HuH-7 (cell line): ENCODE measurements around the gene CERS1.

Experiments used
- DNase-seq: peaks from one replicate; pipeline ENCODE4 v3.0.0; 2011; ENCODE audit warnings: low spot score

The CERS1 gene

DNA sequence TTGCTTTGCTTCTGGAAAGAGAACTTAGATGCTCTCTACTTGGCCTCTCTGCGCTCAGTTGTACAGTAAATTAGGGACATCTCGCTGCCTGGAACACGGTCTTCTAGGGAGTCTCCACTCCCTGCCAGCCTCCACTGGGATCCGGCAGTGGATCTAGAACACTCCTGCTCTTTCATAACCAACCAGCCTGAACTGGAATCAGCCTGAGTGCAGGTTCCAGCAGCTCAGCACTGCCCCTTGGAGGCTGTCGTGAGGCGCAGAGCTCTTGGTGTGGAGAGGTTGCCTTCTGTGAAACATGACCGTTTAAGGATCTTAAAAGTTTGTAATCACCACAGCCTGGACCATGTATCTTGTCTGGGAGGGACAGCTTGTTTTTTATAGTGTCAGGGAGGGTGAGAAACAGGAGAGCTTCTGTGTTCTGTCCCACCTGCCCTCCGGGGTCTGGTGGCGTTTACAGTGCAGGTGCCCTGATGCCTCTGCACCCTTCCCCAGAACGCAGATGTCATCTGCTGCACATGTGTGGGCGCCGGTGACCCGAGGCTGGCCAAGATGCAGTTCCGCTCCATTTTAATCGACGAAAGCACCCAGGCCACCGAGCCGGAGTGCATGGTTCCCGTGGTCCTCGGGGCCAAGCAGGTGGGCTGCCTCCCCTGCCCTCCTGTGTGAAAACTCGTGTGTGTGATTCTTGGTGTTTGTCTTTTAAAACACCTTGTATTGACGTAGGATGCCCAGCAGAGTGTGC lies 39.4 kb downstream of the CERS1 start:
- DNase-seq, result peak; percentile 92

GRCh38 chr19:18855647-18856384 lies 40.1 kb downstream of the CERS1 start:
- DNase-seq, result no peak

DNA sequence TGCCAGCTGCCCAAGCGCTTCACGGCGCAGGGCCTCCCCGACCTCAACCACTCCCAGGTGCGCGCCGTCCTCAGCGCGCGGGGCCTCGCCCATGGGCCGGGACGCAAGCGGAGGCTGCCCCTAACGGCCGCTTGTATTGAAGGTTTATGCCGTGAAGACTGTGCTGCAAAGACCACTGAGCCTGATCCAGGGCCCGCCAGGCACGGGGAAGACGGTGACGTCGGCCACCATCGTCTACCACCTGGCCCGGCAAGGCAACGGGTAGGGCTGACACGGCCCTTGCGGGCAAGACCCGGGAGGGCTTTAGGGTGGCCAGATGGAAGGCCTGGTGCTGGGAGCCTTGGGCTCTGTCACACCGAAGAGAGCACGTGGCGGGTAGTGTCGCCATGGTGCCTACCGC lies 41.0 kb downstream of the CERS1 start:
- no peak for DNase-seq

DNA sequence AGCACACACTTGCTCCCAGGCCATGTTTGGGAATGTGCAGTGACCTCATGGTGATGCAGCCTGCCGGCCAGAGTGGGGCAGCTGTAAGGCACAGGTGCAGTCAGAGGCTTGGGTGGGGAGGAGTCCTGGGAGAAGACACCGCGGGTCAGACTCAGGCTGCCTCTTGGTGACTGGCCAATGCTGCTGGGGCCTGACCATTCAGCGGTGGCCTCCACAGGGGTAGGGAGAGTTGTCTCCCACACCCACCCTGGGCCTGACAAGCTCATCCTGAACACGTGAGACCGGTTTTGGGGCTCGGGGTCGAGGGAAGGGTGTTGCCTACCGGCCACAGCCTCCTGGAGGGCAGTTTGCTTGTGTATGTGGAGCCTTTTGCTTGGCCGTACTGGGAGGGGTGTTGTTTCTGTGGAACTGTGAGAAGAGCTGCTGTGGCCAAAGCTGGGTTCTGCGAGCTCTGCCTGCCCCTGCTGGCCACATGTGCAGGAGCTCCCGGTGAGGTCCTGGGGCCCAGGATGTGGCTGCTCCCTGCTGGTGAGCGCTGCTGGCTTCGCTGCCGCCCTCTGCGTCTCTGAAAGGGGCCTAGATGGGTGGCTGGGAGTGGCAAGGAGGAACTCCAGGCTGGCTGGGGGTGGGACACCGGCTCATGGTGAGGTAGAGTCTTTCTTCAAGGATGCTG lies 42.1 kb downstream of the CERS1 start:
- no peak for DNase-seq

GRCh38 chr19:18852648-18853047 lies 43.3 kb downstream of the CERS1 start:
- DNase-seq, result no peak

- no peak for DNase-seq
Observed at GRCh38 chr19:18851673-18852325, 44.2 kb downstream of the CERS1 start.

- no peak for DNase-seq
Observed at GRCh38 chr19:18850471-18851375, 45.2 kb downstream of the CERS1 start.

DNA sequence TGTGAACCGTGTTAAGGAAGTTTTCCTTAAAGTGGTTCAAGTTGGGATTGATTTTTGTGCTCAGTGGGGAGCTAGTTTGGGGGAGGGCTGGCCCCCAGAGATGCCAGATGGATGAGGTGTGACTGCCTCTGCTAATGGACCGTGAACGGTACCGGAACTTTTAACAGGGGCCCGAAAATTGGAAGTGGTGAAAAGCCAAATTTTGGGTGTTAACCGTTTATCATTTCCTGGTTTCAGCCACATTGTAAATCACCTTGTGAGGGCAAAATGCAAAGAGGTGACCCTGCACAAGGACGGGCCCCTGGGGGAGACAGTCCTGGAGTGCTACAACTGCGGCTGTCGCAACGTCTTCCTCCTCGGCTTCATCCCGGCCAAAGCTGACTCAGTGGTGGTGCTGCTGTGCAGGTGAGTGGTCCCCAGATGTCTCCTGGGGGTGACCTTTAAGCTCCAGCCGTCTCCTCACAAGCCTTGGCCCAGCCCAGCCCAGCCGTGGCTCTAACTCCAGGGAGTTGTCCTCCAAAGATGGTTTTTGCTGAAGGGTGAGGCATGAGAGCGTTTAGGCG lies 46.0 kb downstream of the CERS1 start:
- no peak for DNase-seq

DNA sequence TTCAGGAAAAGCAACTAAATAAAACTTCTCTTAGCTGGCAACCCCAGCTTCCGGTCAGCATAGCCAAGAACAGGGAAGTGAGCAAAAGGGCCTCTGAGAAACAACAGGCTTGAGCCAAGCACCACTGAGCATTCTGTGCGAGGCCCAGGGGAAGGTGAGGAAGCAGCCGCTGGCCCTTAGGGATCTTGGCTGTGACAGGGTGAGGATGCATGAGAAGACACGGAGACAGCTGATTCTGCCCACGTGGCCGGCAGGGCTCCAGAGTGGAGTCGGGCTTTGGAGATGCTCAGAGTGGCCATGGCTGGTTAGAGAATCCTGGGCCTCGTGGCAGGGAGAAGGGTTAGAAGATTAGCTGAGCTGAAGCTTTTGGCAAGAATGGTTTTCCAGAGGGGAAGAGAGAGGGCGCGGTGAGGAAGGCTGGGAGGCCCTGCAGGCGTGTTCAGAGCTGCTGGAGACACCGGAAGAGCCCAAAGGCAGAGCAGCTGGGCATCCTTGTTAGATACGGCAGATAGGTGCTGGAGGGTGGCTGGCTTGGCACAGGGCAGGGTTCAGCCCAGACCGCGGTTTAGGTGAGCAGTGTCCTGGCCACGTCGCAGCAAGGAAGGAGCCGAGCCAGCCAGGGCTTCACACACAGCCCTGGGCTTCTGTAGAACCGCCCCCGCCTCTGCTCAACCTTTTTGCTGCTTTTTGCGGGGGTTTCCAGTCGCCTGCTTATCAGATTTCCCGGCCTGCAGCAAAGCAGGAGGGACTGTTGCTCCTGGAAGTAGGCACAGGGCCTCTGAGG lies 46.9 kb downstream of the CERS1 start:
- DNase-seq, result no peak

- no peak for DNase-seq
Observed at GRCh38 chr19:18847549-18848463, 48.2 kb downstream of the CERS1 start.

- DNase-seq, result peak; percentile 96
Observed at GRCh38 chr19:18846862-18847548, 49.0 kb downstream of the CERS1 start.

- DNase-seq, result no peak
Observed at GRCh38 chr19:18845961-18846360, 50.0 kb downstream of the CERS1 start.

DNA sequence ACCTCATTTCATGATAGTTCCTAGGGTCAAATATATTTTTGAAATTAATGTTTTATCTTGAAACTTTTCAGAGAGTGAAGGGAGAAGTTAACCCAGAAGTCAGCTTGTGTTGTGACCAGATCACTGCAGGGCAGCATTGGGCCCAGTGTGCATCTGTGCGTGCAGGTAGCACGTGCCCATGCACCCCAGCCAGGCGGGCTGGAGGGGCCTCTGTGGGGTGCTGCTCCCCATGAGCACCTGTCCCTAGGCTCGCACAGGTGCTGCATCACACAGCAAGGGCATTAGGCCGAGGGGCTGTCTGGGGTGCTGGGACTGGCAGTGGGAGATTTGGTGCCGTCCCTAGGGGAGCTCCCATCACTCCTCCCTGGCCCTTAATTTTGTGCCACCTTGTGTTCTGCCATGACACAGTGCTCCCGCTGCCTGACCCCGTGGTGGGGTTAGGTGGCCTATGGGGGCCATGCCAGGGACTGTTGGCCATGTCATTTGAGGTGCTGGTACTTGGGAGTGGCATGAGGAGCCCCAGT lies 51.1 kb downstream of the CERS1 start:
- no peak for DNase-seq

- DNase-seq, result no peak
Observed at GRCh38 chr19:18843960-18844359, 52.0 kb downstream of the CERS1 start.

DNA sequence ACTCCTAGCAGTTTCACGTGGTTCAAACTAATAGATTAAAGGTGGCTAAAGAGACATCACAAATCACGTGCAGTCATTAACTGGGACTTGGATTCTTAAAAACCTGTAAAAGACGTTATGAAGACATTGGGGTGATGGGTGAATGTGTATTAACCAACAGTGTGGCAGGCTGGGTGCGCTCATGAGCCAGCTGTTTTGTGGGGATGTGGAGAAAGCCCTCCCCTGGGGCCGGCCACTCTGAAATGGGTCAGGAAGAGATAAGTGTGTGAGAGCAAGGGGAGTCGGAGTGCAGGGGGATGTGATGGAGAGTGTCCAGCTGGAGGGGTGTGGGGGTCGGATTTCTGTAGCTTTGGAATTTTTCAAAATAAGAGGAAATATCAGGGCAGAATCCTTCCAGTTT lies 53.8 kb downstream of the CERS1 start:
- no peak for DNase-seq

DNA sequence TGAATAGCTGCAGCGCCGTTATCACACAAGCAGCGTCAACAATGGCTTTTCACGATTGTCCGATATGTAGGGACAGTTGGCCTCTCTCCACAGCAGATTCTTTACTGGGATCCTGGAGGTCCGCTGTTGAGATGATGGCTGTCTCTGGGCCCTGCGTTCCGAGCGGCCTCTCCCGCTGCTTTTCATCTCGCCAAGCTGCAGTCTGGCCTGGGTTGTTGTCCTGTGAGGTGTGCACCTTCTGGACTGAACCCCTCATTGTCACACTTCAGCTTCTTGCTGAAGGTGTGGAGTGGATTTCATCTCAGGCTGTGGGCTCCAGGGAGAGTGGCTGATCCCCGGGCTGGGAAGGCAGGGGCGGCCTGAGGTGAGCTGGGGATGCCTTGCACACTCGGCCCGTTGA lies 54.6 kb downstream of the CERS1 start:
- DNase-seq, result no peak

DNA sequence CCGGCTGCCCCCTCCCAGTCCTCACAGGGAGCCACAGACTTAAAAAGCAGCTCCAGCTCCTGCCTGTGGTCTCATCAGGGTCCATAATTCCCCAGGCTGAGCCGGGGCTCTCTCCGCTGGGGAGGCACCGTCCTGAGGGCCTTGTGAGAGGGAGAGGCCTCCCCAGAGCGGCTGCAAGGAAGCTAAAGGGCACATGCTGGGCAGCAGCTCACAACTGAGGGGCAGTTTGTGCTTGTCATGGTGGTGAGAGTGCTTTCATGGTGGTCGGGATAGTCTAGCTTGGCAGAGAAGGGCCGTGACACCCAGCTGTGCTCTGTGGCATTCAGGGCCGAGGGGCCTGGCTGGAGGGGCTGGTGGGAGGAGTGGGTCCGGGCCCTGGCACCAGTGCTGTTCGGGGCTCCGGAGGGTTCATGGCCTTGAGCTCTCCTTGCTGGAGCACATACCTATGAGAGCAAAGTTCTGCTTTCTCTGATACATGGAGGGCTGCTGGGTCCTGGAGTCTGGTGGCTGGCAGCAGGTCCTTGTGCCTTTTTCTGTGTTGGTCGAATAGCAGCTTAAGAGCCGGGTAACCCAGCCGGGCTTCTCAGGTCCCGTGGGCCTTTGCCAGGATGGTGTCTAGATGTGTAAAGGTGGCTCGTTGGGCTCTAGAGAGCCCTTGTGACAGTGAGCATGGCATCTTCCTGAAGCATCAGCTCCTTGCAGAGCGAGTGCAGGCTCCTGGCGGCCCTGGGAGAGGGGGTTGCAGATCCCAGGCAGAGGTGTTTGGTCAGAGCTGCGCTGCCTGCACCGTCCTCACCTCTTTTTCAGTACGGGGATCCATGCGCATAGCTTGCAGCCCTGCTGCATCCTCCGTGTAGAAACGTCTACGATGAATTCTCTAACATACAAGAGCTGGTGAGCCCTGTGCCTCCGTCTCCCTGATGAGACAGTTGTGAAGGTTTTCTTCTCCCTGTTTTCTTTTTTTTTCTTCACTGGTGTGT lies 55.4 kb downstream of the CERS1 start:
- no peak for DNase-seq
